Measurements from ENCODE around the gene NUAK2.

GRCh38 chr1:205274041-205274691 lies 47.4 kb downstream of the NUAK2 start:
- no peak for TF ChIP-seq CTCF (IDR thresholded peaks at IDR 0.05)
- TF ChIP-seq POLR2A (IDR thresholded peaks at IDR 0.05; ENCODE audit: low read depth), result no peak
- TF ChIP-seq POLR2AphosphoS5 (IDR thresholded peaks at IDR 0.05), result no peak
- no peak for TF ChIP-seq EP300 (IDR thresholded peaks at IDR 0.05)

All from esophagus muscularis mucosa (tissue), 4 donors.